Astrocyte (in vitro differentiated cells and primary cell): ENCODE measurements around the gene CORO6.

Source experiments
- EZH2 ChIP-seq: IDR thresholded peaks from 2 replicates; pipeline ENCODE4 v1.6.1; 2012; ENCODE audit warnings: mild to moderate bottlenecking, low read length, inconsistent platforms; ENCODE audit not compliant: insufficient read depth
- TF ChIP-seq, protein P1 (sequence below): IDR thresholded peaks from 2 replicates; pipeline ENCODE4 v1.5.1; 2011; ENCODE audit warnings: low read depth, mild to moderate bottlenecking, inconsistent platforms, low read length, moderate library complexity; ENCODE audit not compliant: insufficient read depth

GRCh38 chr17:29621751-29622194 lies 939 bp downstream of the CORO6 start:
- TF ChIP-seq, protein P1, sequence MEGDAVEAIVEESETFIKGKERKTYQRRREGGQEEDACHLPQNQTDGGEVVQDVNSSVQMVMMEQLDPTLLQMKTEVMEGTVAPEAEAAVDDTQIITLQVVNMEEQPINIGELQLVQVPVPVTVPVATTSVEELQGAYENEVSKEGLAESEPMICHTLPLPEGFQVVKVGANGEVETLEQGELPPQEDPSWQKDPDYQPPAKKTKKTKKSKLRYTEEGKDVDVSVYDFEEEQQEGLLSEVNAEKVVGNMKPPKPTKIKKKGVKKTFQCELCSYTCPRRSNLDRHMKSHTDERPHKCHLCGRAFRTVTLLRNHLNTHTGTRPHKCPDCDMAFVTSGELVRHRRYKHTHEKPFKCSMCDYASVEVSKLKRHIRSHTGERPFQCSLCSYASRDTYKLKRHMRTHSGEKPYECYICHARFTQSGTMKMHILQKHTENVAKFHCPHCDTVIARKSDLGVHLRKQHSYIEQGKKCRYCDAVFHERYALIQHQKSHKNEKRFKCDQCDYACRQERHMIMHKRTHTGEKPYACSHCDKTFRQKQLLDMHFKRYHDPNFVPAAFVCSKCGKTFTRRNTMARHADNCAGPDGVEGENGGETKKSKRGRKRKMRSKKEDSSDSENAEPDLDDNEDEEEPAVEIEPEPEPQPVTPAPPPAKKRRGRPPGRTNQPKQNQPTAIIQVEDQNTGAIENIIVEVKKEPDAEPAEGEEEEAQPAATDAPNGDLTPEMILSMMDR, result no peak
- TF ChIP-seq EZH2, result no peak
